Kidney (tissue), 14 donors: Measurements from ENCODE around the gene MEX3A. TPM values are rescaled to one million over a fixed set of nuclear protein-coding genes. Genes with fewer than 3 reads are reported as not detected.

Experiments used
- DNase-seq, 5 donors: peaks; one replicate each; pipeline ENCODE4 v3.0.0-alpha.2; 2013 to 2020
- FAIRE-seq: peaks from 2 replicates; lab custom pipeline; 2012; peaks lifted over from hg19 to GRCh38; lab: Jason Lieb, UNC
- H3K27ac ChIP-seq, 2 donors: one replicate each; pipeline ENCODE4 v1.7.0; 2013; ENCODE audit warnings: low read depth in 2 of 2, low read length in 2 of 2, inconsistent platforms in 1 of 2
- H3K27me3 ChIP-seq: one replicate; pipeline ENCODE4 v1.7.1; 2013; ENCODE audit warnings: low read length, inconsistent platforms; ENCODE audit not compliant: control insufficient read depth, insufficient read depth
- H3K36me3 ChIP-seq, 3 donors: one replicate each; pipeline versions ENCODE4 v1.7.0 to v1.7.1; 2013; ENCODE audit warnings: low read length in 3 of 3, control low read depth in 1 of 3, inconsistent platforms in 1 of 3; ENCODE audit not compliant: insufficient read depth in 3 of 3, control insufficient read depth in 2 of 3
- H3K4me1 ChIP-seq, 3 donors: one replicate each; pipeline versions ENCODE4 v1.7.0 to v1.7.1; 2013; ENCODE audit warnings: low read length in 3 of 3, inconsistent platforms in 1 of 3, low read depth in 1 of 3; ENCODE audit not compliant: control insufficient read depth in 2 of 3, insufficient read depth in 2 of 3
- H3K4me3 ChIP-seq, 3 donors: one replicate each; pipeline versions ENCODE4 v1.7.0 to v1.8.1; 2013; ENCODE audit warnings: low read length in 3 of 3, control low read depth in 1 of 3, inconsistent platforms in 1 of 3
- H3K9ac ChIP-seq, 3 donors: one replicate each; pipeline versions ENCODE4 v1.7.0 to v1.7.1; 2013; ENCODE audit warnings: low read length in 3 of 3, control low read depth in 1 of 3, inconsistent platforms in 1 of 3
- H3K9me3 ChIP-seq, 3 donors: one replicate each; pipeline versions ENCODE4 v1.7.0 to v1.7.1; 2013; ENCODE audit warnings: low read length in 3 of 3, control low read depth in 1 of 3, inconsistent platforms in 1 of 3; ENCODE audit not compliant: control insufficient read depth in 2 of 3, insufficient read depth in 1 of 3
- CTCF ChIP-seq: IDR thresholded peaks from 3 replicates; pipeline ENCODE4 v1.5.1; 2012; ENCODE audit warnings: mild to moderate bottlenecking, moderate library complexity, borderline replicate concordance; ENCODE audit not compliant: insufficient read depth; ENCODE audit errors: extremely low read depth
- intact Hi-C: fragments of 100-400 bp; cut with DNase I; formaldehyde crosslinking; loops from one replicate; pipeline ENCODE4 v1.11.1; 2022
- polyA plus RNA-seq: library from polyadenylated mRNA; stranded (reverse); fragments of 350-450 nt; fragmentation: Illumina TruSeq; extraction: RNeasy Lipid Tissue Mini Kit (QIAGEN cat#74804); gene quantifications from one replicate; pipeline ENCODE4 v1.2.3, GENCODE V29; 2014; ENCODE audit warnings: low read depth, low replicate concordance; ENCODE audit not compliant: insufficient read depth
- total RNA-seq: library from RNA; stranded (reverse); fragmentation: NEBNext Ultra II Directional; extraction: Animal tissue kit (Norgen Biotek cat#: 25700); gene quantifications from one replicate; pipeline ENCODE4 v1.2.1, GENCODE V29; 2021
- donor health status: control.
- donor health status: control.
- donor health status: control.
- donor health status: control.
- donor health status: control.
- donor health status: DM: yes; HTN: yes; CAD: no.
- donor health status: Normal renal cell carcinoma (clear cell type).

MEX3A gene
- total and polyA plus RNA-seq, 2 donors from 2014 or later: 1.0 to 1.7 TPM

- no peak for FAIRE-seq
- Histone ChIP-seq H3K27me3 (no peaks in the 10 kb centered on the region), H3K9me3 (no peaks in the 10 kb centered on the region), H3K36me3 (no peaks in the 10 kb centered on the region), H3K27ac (no peak overlapping the region), H3K4me3 (no peak overlapping the region), H3K9ac (no peak overlapping the region), H3K4me1 (peaks cover 0 to 13% (median 13%) of the 10 kb centered on the region in 3 donors)
- TF ChIP-seq CTCF: no peak
- intact Hi-C loops: no loop called here
- peak in 1 of 5 donors; percentile 26 for DNase-seq
These were observed 15.4 kb upstream of the MEX3A start for GRCh38 chr1:156097499-156098178.

GRCh38 chr1:156096640-156097391 is 14.6 kb upstream of the MEX3A start:
- Histone ChIP-seq H3K27ac (peak overlapping the region; percentile 18 to 77), H3K9ac (peak overlapping the region in 1 of 3 donors; percentile 60), H3K27me3 (no peaks in the 10 kb centered on the region), H3K9me3 (no peaks in the 10 kb centered on the region), H3K4me1 (peaks cover 0 to 13% (median 10%) of the 10 kb centered on the region in 3 donors), H3K4me3 (no peak overlapping the region), H3K36me3 (no peaks in the 10 kb centered on the region)
- TF ChIP-seq CTCF: peak; percentile 97
- DNase-seq (peak in 4 of 5 donors; percentile 82 to 95 (median 87)), FAIRE-seq (no peak)
- intact Hi-C loops: no loop called here

GRCh38 chr1:156095906-156096508 is 13.7 kb upstream of the MEX3A start:
- H3K4me3 ChIP-seq: no peak overlapping the region
- H3K9ac ChIP-seq: peak overlapping the region in 1 of 3 donors; percentile 60
- intact Hi-C loops: no loop called here
- peaks cover 0 to 13% (median 10%) of the 10 kb centered on the region in 3 donors for H3K4me1 ChIP-seq
- H3K9me3 ChIP-seq: no peaks in the 10 kb centered on the region
- TF ChIP-seq CTCF: no peak
- no peaks in the 10 kb centered on the region for H3K36me3 ChIP-seq
- DNase-seq (peak in 1 of 5 donors; percentile 16), FAIRE-seq (no peak)
- no peak overlapping the region for H3K27ac ChIP-seq
- no peaks in the 10 kb centered on the region for H3K27me3 ChIP-seq
